ENCODE results near the gene RSBN1. TPM values are rescaled to one million over a fixed set of nuclear protein-coding genes. Genes with fewer than 3 reads are reported as not detected.

The RSBN1 gene
- total and polyA plus RNA-seq, 9 of the 15 experiments (the other 6 are each of a cell fraction or from before 2014, with no cell fraction given) = 4.5 to 24.3 (median 13.0) TPM

DNA sequence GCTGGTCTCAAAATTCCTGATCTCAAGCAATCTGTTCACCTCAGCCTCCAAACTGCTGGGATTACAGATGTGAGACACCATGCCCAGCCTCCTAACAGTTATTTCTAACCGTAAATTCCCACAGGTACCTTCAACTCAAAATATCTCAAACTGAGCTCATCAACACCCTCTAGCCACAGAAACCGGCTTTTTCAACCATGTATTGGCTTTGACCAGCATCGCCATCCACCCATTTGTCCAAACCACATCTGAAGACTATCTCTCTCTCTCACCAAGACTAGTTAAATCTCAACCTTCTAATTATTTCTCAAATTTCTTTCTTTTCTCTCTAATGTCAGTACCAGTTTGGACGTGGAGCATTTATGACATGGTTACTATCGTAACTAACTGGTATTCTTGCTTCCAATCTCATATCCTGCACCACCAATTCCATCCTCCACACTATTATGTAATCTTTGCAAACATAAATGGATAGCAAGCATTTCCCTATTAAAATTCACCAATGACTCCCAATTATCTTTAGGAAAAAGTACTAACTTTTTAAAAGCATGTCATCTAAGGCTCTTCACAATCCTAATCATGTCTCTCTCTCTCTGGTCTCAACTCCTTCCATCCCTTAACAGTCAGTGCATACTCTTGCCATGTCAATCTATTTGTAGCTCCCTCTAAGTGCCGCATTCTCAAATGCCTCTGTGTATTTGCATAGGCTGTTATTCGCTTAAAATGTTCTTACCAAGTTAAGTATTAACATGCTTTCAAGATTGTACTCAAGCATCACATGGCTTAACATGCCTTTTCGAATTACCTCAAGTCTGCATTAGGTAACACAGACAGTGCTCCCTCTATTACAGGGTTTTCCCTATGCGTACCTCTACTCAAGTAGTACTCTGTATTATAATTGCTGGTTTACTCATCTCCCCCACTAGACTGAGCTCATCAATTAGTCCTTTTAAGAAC is 18.1 kb downstream of the RSBN1 start:
- H3K4me3 ChIP-seq = no peak overlapping the region
- no peak overlapping the region for H3K4me2 ChIP-seq (ENCODE audit: insufficient read depth, low read length)
- H4K20me1 ChIP-seq (replicated peaks; ENCODE audit: control insufficient read depth, insufficient read depth, low read length) = no peaks in the 10 kb centered on the region; the same call in 1 of the 2 replicates
- TF ChIP-seq, protein P1, sequence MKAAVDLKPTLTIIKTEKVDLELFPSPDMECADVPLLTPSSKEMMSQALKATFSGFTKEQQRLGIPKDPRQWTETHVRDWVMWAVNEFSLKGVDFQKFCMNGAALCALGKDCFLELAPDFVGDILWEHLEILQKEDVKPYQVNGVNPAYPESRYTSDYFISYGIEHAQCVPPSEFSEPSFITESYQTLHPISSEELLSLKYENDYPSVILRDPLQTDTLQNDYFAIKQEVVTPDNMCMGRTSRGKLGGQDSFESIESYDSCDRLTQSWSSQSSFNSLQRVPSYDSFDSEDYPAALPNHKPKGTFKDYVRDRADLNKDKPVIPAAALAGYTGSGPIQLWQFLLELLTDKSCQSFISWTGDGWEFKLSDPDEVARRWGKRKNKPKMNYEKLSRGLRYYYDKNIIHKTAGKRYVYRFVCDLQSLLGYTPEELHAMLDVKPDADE (conservative IDR thresholded peaks at IDR 0.05; ENCODE audit: control insufficient read depth, low read depth, low read length) = no peak
- TF ChIP-seq CEBPB (tag; IDR thresholded peaks at IDR 0.05) (no peak), ELF1 (tag; IDR thresholded peaks at IDR 0.05) (no peak), OTX1 (CRISPR knock-in tag; IDR thresholded peaks at IDR 0.05) (no peak), MEIS2 (IDR thresholded peaks at IDR 0.05; ENCODE audit: partially characterized antibody) (no peak), NFYB (IDR thresholded peaks at IDR 0.05; ENCODE audit: extremely low read depth, insufficient read length) (no peak), NEUROD1 (IDR thresholded peaks at IDR 0.05; ENCODE audit: borderline replicate concordance, low read depth, low read length, partially characterized antibody) (no peak), PHB2 (IDR thresholded peaks at IDR 0.05; ENCODE audit: low read depth) (no peak), ZNF444 (CRISPR knock-in tag; IDR thresholded peaks at IDR 0.05) (no peak), MYC (IDR thresholded peaks at IDR 0.05; ENCODE audit: low read depth, low read length) (no peak), MYC (CRISPR knock-in tag; IDR thresholded peaks at IDR 0.05; ENCODE audit: borderline replicate concordance, low read depth) (no peak)
- TF ChIP-seq, protein P2, sequence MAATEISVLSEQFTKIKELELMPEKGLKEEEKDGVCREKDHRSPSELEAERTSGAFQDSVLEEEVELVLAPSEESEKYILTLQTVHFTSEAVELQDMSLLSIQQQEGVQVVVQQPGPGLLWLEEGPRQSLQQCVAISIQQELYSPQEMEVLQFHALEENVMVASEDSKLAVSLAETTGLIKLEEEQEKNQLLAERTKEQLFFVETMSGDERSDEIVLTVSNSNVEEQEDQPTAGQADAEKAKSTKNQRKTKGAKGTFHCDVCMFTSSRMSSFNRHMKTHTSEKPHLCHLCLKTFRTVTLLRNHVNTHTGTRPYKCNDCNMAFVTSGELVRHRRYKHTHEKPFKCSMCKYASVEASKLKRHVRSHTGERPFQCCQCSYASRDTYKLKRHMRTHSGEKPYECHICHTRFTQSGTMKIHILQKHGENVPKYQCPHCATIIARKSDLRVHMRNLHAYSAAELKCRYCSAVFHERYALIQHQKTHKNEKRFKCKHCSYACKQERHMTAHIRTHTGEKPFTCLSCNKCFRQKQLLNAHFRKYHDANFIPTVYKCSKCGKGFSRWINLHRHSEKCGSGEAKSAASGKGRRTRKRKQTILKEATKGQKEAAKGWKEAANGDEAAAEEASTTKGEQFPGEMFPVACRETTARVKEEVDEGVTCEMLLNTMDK (IDR thresholded peaks at IDR 0.05; ENCODE audit: borderline replicate concordance, insufficient read depth, low read depth, low read length, poor library complexity, severe bottlenecking) = no peak
- TF ChIP-seq, protein P3, sequence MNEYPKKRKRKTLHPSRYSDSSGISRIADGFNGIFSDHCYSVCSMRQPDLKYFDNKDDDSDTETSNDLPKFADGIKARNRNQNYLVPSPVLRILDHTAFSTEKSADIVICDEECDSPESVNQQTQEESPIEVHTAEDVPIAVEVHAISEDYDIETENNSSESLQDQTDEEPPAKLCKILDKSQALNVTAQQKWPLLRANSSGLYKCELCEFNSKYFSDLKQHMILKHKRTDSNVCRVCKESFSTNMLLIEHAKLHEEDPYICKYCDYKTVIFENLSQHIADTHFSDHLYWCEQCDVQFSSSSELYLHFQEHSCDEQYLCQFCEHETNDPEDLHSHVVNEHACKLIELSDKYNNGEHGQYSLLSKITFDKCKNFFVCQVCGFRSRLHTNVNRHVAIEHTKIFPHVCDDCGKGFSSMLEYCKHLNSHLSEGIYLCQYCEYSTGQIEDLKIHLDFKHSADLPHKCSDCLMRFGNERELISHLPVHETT (CRISPR knock-in tag; conservative IDR thresholded peaks at IDR 0.05 in 1 of 2, IDR thresholded peaks at IDR 0.05 in 1 of 2) = no peak
- TF ChIP-seq, protein P4, sequence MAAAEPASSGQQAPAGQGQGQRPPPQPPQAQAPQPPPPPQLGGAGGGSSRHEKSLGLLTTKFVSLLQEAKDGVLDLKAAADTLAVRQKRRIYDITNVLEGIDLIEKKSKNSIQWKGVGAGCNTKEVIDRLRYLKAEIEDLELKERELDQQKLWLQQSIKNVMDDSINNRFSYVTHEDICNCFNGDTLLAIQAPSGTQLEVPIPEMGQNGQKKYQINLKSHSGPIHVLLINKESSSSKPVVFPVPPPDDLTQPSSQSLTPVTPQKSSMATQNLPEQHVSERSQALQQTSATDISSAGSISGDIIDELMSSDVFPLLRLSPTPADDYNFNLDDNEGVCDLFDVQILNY (CRISPR knock-in tag; IDR thresholded peaks at IDR 0.05) = no peak
- ChIA-PET CTCF (ENCODE audit: low intra/inter-chr PET ratio) (no interaction called here), POLR2A (interaction anchor here (1.0 to 1.1 kb wide), 3 partner anchors 11 to 45 kb away, joined by 3 to 4 read pairs (median 3); no protein-coding TSS in a partner anchor)
- in situ Hi-C loops (cut with MboI) = no loop called here
- no peak for FAIRE-seq
- H3K9ac ChIP-seq (ENCODE audit: insufficient read depth in 1 of 2, low read depth in 2 of 2, low read length in 2 of 2) = no peak overlapping the region
- BruUV-seq (replicated peaks) = no TSS peak
- no peaks in the 10 kb centered on the region for H3K9me3 ChIP-seq (replicated peaks; ENCODE audit: control insufficient read depth, insufficient read depth, low read depth, low read length)
- ATAC-seq = no peak
- H3K36me3 ChIP-seq (ENCODE audit: control insufficient read depth, insufficient read depth, low read length) = peaks cover 61% of the 10 kb centered on the region
- peaks cover 88% of the 10 kb centered on the region for H3K79me2 ChIP-seq (ENCODE audit: control insufficient read depth, insufficient read depth, low read length)
- no peaks in the 10 kb centered on the region for H3K4me1 ChIP-seq (replicated peaks in 1 of 2; ENCODE audit: control insufficient read depth in 2 of 2, insufficient read depth in 2 of 2, low read length in 2 of 2)
- intact Hi-C loops (cut with micrococcal nuclease) = no loop called here
- no peak for DNase-seq (ENCODE audit: extremely low read depth in 1 of 4, low spot score in 3 of 4)
- no peaks in the 10 kb centered on the region for H3K9me1 ChIP-seq (ENCODE audit: control insufficient read depth, insufficient read depth, low read length)
- no peaks in the 10 kb centered on the region for H3K27me3 ChIP-seq (ENCODE audit: control insufficient read depth in 2 of 2, insufficient read depth in 2 of 2, low read length in 2 of 2)
- H2AFZ ChIP-seq (ENCODE audit: low read depth, low read length) = no peak overlapping the region
- H3K27ac ChIP-seq (ENCODE audit: extremely low read depth, low read depth, low read length) = no peak overlapping the region
- 92% methylated on average over 9 of the region's 9 CpGs for WGBS (ENCODE audit: insufficient coverage, low coverage, missing lambda C conversion rate)
